OCI-LY7 (cell line): Measurements from ENCODE around the gene FBXL17. TPM values are rescaled to one million over a fixed set of nuclear protein-coding genes. Genes with fewer than 3 reads are reported as not detected.

Experiments
- BruUV-seq: library from RNA; stranded (reverse); fragments of 400-500 nt; replicated peaks from 2 replicates; lab custom pipeline; 2021; lab: Mats Ljungman, UMichigan
- CTCF ChIA-PET: fragments of 300-600 bp; sonication (Branson Sonifier 250); formaldehyde crosslinking; loops from one replicate; lab custom pipeline; 2022; ENCODE audit warnings: antibody characterized with exemption; ENCODE audit not compliant: unreplicated experiment; lab: Charles Lee
- POLR2A ChIA-PET: fragments of 300-600 bp; sonication (Branson Sonifier 250); formaldehyde crosslinking; loops from one replicate; lab custom pipeline; 2022; ENCODE audit warnings: antibody characterized with exemption; lab: Charles Lee
- DNase-seq: peaks from one replicate; pipeline ENCODE4 v3.0.0-alpha.2; 2015; ENCODE audit warnings: low spot score
- H2AFZ ChIP-seq: fragments of 200-600 bp; sonication (generic), shearing (Covaris generic); 2 replicates; pipeline ENCODE4 v1.6.1; 2014; ENCODE audit warnings: mild to moderate bottlenecking, antibody characterized with exemption, low read length, moderate library complexity
- H3K27ac ChIP-seq: fragments of 200-600 bp; sonication (generic); 2 replicates; pipeline ENCODE4 v1.5.1; 2014; ENCODE audit warnings: mixed run types, low read depth, mild to moderate bottlenecking, moderate library complexity, low read length, inconsistent platforms; ENCODE audit not compliant: poor library complexity, severe bottlenecking
- H3K36me3 ChIP-seq: fragments of 200-600 bp; sonication (generic); 2 replicates; pipeline ENCODE4 v1.6.1; 2014; ENCODE audit warnings: mild to moderate bottlenecking, antibody characterized with exemption, low read length, moderate library complexity, mixed read lengths; ENCODE audit not compliant: insufficient read depth
- H3K4me1 ChIP-seq: fragments of 200-600 bp; sonication (generic); 2 replicates; pipeline ENCODE4 v1.5.1; 2014; ENCODE audit warnings: mild to moderate bottlenecking, low read length; ENCODE audit not compliant: insufficient read depth, poor library complexity, severe bottlenecking
- H3K4me2 ChIP-seq: fragments of 200-600 bp; sonication (generic); 2 replicates; pipeline ENCODE4 v1.6.1; 2014; ENCODE audit warnings: mild to moderate bottlenecking, low read length
- H3K4me3 ChIP-seq: fragments of 200-600 bp; sonication (generic); 2 replicates; pipeline ENCODE4 v1.5.1; 2014; ENCODE audit warnings: mild to moderate bottlenecking, low read depth, low read length; ENCODE audit not compliant: poor library complexity, severe bottlenecking
- H3K79me2 ChIP-seq: fragments of 200-600 bp; sonication (generic); 2 replicates; pipeline ENCODE4 v1.6.1; 2016; ENCODE audit warnings: low read depth, mild to moderate bottlenecking, low read length, moderate library complexity, mixed read lengths; ENCODE audit not compliant: insufficient read depth
- H3K9me2 ChIP-seq: fragments of 200-600 bp; sonication (generic); 2 replicates; pipeline ENCODE4 v1.6.1; 2016; ENCODE audit warnings: mild to moderate bottlenecking, low read length, mixed read lengths; ENCODE audit not compliant: insufficient read depth
- H3K9me3 ChIP-seq: fragments of 200-600 bp; sonication (generic); 2 replicates; pipeline ENCODE4 v1.6.1; 2014; ENCODE audit warnings: mild to moderate bottlenecking, mixed run types, low read length, mixed read lengths
- H4K20me1 ChIP-seq: fragments of 200-600 bp; sonication (generic); 2 replicates; pipeline ENCODE4 v1.6.1; 2014; ENCODE audit warnings: mild to moderate bottlenecking, antibody characterized with exemption, low read length, moderate library complexity, mixed read lengths; ENCODE audit not compliant: insufficient read depth
- CTCF ChIP-seq: fragments of 200-600 bp; sonication (generic); conservative IDR thresholded peaks from 2 replicates; pipeline ENCODE4 v1.5.1; 2014; ENCODE audit warnings: mild to moderate bottlenecking, antibody characterized with exemption, low read length, moderate library complexity, mixed read lengths
- EZH2phosphoT487 ChIP-seq: fragments of 200-600 bp; sonication (generic); IDR thresholded peaks from 2 replicates; pipeline ENCODE4 v1.6.1; 2018; ENCODE audit warnings: low read depth, borderline replicate concordance, mild to moderate bottlenecking, mixed run types, antibody characterized with exemption, low read length, moderate library complexity, mixed read lengths
- intact Hi-C: fragments of 100-400 bp; cut with micrococcal nuclease; formaldehyde crosslinking; loops from one replicate; pipeline ENCODE4 v1.10.0; 2022; ENCODE audit not compliant: unreplicated experiment
- total RNA-seq, 2 experiments: library from RNA; depleted of rRNA in 1 of 2; stranded (reverse); fragments of >200 nt in 1 of 2; shearing (Covaris generic) in 1 of 2; gene quantifications; 2 replicates each; pipeline ENCODE4 v1.2.3, GENCODE V29; 2014 to 2022

The FBXL17 gene
- total RNA-seq, 2 experiments from 2014 or later = 10.2 to 21.6 TPM

- H3K4me2 ChIP-seq = no peak overlapping the region
- no peak for DNase-seq
- H4K20me1 ChIP-seq = no peaks in the 10 kb centered on the region
- no peaks in the 10 kb centered on the region for H3K4me1 ChIP-seq
- CTCF ChIA-PET = no interaction called here
- no peaks in the 10 kb centered on the region for H3K9me2 ChIP-seq
- POLR2A ChIA-PET = interaction anchor here (0.6 to 1.5 kb wide), 3 partner anchors 13 to 58 kb away, joined by 3 to 5 read pairs (median 4); no protein-coding TSS in a partner anchor
- H3K4me3 ChIP-seq = no peak overlapping the region
- no peaks in the 10 kb centered on the region for H3K79me2 ChIP-seq
- BruUV-seq = no TSS peak
- H2AFZ ChIP-seq = no peak overlapping the region
- TF ChIP-seq CTCF = no peak
- TF ChIP-seq EZH2phosphoT487 = no peak
- no peak overlapping the region for H3K27ac ChIP-seq
- H3K36me3 ChIP-seq = no peaks in the 10 kb centered on the region
- no peaks in the 10 kb centered on the region for H3K9me3 ChIP-seq
- intact Hi-C loops = no loop called here
Measured at GRCh38 chr5:108201721-108202120, 180.2 kb downstream of the FBXL17 start.

GRCh38 chr5:108196276-108196675, 185.6 kb downstream of the FBXL17 start:
- Histone ChIP-seq H3K9me2 (no peaks in the 10 kb centered on the region), H3K36me3 (no peaks in the 10 kb centered on the region), H3K4me2 (no peak overlapping the region), H3K27ac (no peak overlapping the region), H3K9me3 (no peaks in the 10 kb centered on the region), H2AFZ (no peak overlapping the region), H3K4me1 (no peaks in the 10 kb centered on the region), H4K20me1 (no peaks in the 10 kb centered on the region), H3K79me2 (no peaks in the 10 kb centered on the region), H3K4me3 (no peak overlapping the region)
- TF ChIP-seq EZH2phosphoT487 (no peak), CTCF (no peak)
- POLR2A ChIA-PET = no interaction called here
- DNase-seq = no peak
- intact Hi-C loops = no loop called here
- CTCF ChIA-PET = no interaction called here
- no TSS peak for BruUV-seq

- ChIA-PET POLR2A (no interaction called here), CTCF (no interaction called here)
- Histone ChIP-seq H3K4me2 (no peak overlapping the region), H3K9me2 (no peaks in the 10 kb centered on the region), H3K4me1 (no peaks in the 10 kb centered on the region), H3K4me3 (no peak overlapping the region), H3K27ac (no peak overlapping the region), H4K20me1 (no peaks in the 10 kb centered on the region), H3K79me2 (no peaks in the 10 kb centered on the region), H3K36me3 (no peaks in the 10 kb centered on the region), H2AFZ (no peak overlapping the region), H3K9me3 (no peaks in the 10 kb centered on the region)
- no peak for DNase-seq
- no TSS peak for BruUV-seq
- no peak for TF ChIP-seq CTCF
- TF ChIP-seq EZH2phosphoT487 = no peak
- intact Hi-C loops = no loop called here
Measured at GRCh38 chr5:108193021-108193795, 188.7 kb downstream of the FBXL17 start.
